Keratinocyte (primary cell): ENCODE data around the gene SPOCD1. TPM values are rescaled to one million over a fixed set of nuclear protein-coding genes. Genes with fewer than 3 reads are reported as not detected.

Source experiments
- DNase-seq: peaks from one replicate; pipeline ENCODE4 v3.0.0-alpha.2; 2011; ENCODE audit warnings: low read depth, missing footprints, low spot score
- FAIRE-seq: peaks from 2 replicates; lab custom pipeline; 2011; peaks lifted over from hg19 to GRCh38; lab: Jason Lieb, UNC
- H2AFZ ChIP-seq: 2 replicates; pipeline ENCODE4 v1.6.0; 2012; ENCODE audit warnings: low read length, control low read depth, inconsistent platforms; ENCODE audit not compliant: control insufficient read depth
- H3K27ac ChIP-seq: 2 replicates; pipeline ENCODE4 v1.5.1; 2011; ENCODE audit warnings: low read length; ENCODE audit not compliant: control insufficient read depth, insufficient read depth
- H3K27me3 ChIP-seq: 3 replicates; pipeline ENCODE4 v1.6.0; 2011; ENCODE audit warnings: low read length; ENCODE audit not compliant: control insufficient read depth, insufficient read depth; ENCODE audit errors: extremely low read depth
- H3K36me3 ChIP-seq, 2 experiments: 2 replicates in 1 of 2; 3 replicates in 1 of 2; pipeline ENCODE4 v1.5.1; 2011; ENCODE audit warnings: low read length in 2 of 2, mild to moderate bottlenecking in 1 of 2; ENCODE audit not compliant: control insufficient read depth in 2 of 2, insufficient read depth in 2 of 2; ENCODE audit errors: extremely low read depth in 1 of 2
- H3K4me1 ChIP-seq: 3 replicates; pipeline ENCODE4 v1.5.1; 2011; ENCODE audit warnings: low read length; ENCODE audit not compliant: control insufficient read depth, insufficient read depth; ENCODE audit errors: extremely low read depth
- H3K4me2 ChIP-seq: 3 replicates; pipeline ENCODE4 v1.6.0; 2011; ENCODE audit warnings: low read depth, low read length; ENCODE audit not compliant: control insufficient read depth, insufficient read depth; ENCODE audit errors: extremely low read depth
- H3K4me3 ChIP-seq, 3 experiments: fragments of 200-600 bp in 1 of 3; sonication (generic) in 1 of 3; 2 replicates in 2 of 3; 3 replicates in 1 of 3; pipeline ENCODE4 v1.5.1; 2011 to 2016; ENCODE audit warnings: low read length in 3 of 3, mild to moderate bottlenecking in 3 of 3, control low read depth in 2 of 3, inconsistent platforms in 1 of 3, low read depth in 1 of 3, mixed read lengths in 1 of 3, mixed run types in 1 of 3, moderate library complexity in 1 of 3; ENCODE audit not compliant: control insufficient read depth in 2 of 3, insufficient read depth in 2 of 3; ENCODE audit errors: extremely low read depth in 1 of 3
- H3K79me2 ChIP-seq: 2 replicates; pipeline ENCODE4 v1.6.0; 2012; ENCODE audit warnings: low read length; ENCODE audit not compliant: control insufficient read depth, insufficient read depth
- H3K9ac ChIP-seq: 3 replicates; pipeline ENCODE4 v1.6.0; 2011; ENCODE audit warnings: low read length; ENCODE audit not compliant: control insufficient read depth, insufficient read depth; ENCODE audit errors: extremely low read depth
- H3K9me1 ChIP-seq: 3 replicates; pipeline ENCODE4 v1.6.0; 2011; ENCODE audit warnings: low read length; ENCODE audit not compliant: control insufficient read depth, insufficient read depth; ENCODE audit errors: extremely low read depth
- H3K9me3 ChIP-seq: 2 replicates; pipeline ENCODE4 v1.5.1; 2012; ENCODE audit warnings: low read depth, low read length; ENCODE audit not compliant: control insufficient read depth
- H4K20me1 ChIP-seq: 3 replicates; pipeline ENCODE4 v1.6.0; 2011; ENCODE audit warnings: low read length; ENCODE audit not compliant: control insufficient read depth, insufficient read depth; ENCODE audit errors: extremely low read depth
- EZH2 ChIP-seq: IDR thresholded peaks from one replicate; pipeline ENCODE4 v1.6.1; 2012; ENCODE audit warnings: inconsistent platforms, mild to moderate bottlenecking, low read length, moderate library complexity
- dilution Hi-C: fragments of 300-500 bp; cut with MboI; formaldehyde crosslinking; loops from one replicate; pipeline ENCODE4 v1.7.0; 2020; ENCODE audit warnings: low sequenced_read_pairs; ENCODE audit not compliant: extremely low pct_ligation_motif_present
- polyA plus RNA-seq, 5 experiments: library from polyadenylated mRNA; depleted of rRNA in 3 of 5; stranded (reverse) in 3 of 5; stranded (forward) in 1 of 5; unstranded in 1 of 5; fragments of >200 nt; gene quantifications; 1 replicate in 1 of 5; 2 replicates in 3 of 5; 3 replicates in 1 of 5; pipeline versions ENCODE4 v1.2.1 to v1.2.3, GENCODE V29; 2011 to 2012; ENCODE audit warnings: missing spikeins in 2 of 5, low read depth in 1 of 5, low replicate concordance in 1 of 5
- TF ChIP-seq, protein P1 (sequence below), 3 experiments: IDR thresholded peaks in 1 of 3; conservative IDR thresholded peaks in 1 of 3; optimal IDR thresholded peaks in 1 of 3; 2 replicates in 2 of 3; 3 replicates in 1 of 3; pipeline versions ENCODE3 to v1.5.1; 2011; ENCODE audit warnings: low read length in 3 of 3, mild to moderate bottlenecking in 3 of 3, moderate library complexity in 2 of 3, control low read depth in 1 of 3, inconsistent platforms in 1 of 3; ENCODE audit not compliant: insufficient read depth in 2 of 3; ENCODE audit errors: extremely low read depth in 1 of 3

The SPOCD1 gene
- polyA plus RNA-seq, 1 donor (not counting 4 experiments of a cell fraction or from before 2014, with no cell fraction given): 4.7 TPM

DNA sequence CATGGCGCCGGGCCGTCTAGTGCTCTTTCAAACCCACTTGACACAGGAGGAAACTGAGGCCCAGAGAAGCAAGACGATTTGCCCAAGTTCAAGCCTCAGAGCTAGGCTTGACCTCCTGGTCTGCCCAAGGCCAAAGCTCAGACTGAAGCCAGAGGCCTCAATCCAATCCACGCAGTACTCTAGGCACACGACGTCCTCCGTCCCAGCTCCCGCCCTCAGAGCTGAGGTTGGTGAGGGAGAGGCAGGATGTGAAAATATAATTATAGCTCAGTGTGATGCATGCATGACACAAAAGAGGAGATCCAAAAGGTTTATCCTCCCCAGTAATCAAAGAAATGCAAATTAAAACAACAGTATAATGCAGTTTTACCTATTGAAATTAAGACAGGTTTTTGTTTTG lies 36.1 kb downstream of the SPOCD1 start:
- H3K9ac ChIP-seq: no peak overlapping the region
- dilution Hi-C loops: no loop called here
- H3K36me3 ChIP-seq: no peaks in the 10 kb centered on the region
- no peak overlapping the region for H2AFZ ChIP-seq
- peaks cover 3% of the 10 kb centered on the region for H3K4me1 ChIP-seq
- no peak overlapping the region for H3K4me3 ChIP-seq
- H3K4me2 ChIP-seq: no peak overlapping the region
- no peaks in the 10 kb centered on the region for H3K9me1 ChIP-seq
- TF ChIP-seq, protein P1, sequence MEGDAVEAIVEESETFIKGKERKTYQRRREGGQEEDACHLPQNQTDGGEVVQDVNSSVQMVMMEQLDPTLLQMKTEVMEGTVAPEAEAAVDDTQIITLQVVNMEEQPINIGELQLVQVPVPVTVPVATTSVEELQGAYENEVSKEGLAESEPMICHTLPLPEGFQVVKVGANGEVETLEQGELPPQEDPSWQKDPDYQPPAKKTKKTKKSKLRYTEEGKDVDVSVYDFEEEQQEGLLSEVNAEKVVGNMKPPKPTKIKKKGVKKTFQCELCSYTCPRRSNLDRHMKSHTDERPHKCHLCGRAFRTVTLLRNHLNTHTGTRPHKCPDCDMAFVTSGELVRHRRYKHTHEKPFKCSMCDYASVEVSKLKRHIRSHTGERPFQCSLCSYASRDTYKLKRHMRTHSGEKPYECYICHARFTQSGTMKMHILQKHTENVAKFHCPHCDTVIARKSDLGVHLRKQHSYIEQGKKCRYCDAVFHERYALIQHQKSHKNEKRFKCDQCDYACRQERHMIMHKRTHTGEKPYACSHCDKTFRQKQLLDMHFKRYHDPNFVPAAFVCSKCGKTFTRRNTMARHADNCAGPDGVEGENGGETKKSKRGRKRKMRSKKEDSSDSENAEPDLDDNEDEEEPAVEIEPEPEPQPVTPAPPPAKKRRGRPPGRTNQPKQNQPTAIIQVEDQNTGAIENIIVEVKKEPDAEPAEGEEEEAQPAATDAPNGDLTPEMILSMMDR (optimal IDR thresholded peaks at IDR 0.05 in 1 of 3, IDR thresholded peaks at IDR 0.05 in 1 of 3, conservative IDR thresholded peaks at IDR 0.05 in 1 of 3; ENCODE audit: extremely low read depth in 1 of 3, insufficient read depth in 2 of 3, low read length in 3 of 3): no peak
- TF ChIP-seq EZH2: no peak
- no peaks in the 10 kb centered on the region for H3K9me3 ChIP-seq
- FAIRE-seq (no peak), DNase-seq (no peak)
- H3K79me2 ChIP-seq: no peaks in the 10 kb centered on the region
- no peaks in the 10 kb centered on the region for H3K27me3 ChIP-seq
- no peaks in the 10 kb centered on the region for H4K20me1 ChIP-seq
- H3K27ac ChIP-seq: no peak overlapping the region

DNA sequence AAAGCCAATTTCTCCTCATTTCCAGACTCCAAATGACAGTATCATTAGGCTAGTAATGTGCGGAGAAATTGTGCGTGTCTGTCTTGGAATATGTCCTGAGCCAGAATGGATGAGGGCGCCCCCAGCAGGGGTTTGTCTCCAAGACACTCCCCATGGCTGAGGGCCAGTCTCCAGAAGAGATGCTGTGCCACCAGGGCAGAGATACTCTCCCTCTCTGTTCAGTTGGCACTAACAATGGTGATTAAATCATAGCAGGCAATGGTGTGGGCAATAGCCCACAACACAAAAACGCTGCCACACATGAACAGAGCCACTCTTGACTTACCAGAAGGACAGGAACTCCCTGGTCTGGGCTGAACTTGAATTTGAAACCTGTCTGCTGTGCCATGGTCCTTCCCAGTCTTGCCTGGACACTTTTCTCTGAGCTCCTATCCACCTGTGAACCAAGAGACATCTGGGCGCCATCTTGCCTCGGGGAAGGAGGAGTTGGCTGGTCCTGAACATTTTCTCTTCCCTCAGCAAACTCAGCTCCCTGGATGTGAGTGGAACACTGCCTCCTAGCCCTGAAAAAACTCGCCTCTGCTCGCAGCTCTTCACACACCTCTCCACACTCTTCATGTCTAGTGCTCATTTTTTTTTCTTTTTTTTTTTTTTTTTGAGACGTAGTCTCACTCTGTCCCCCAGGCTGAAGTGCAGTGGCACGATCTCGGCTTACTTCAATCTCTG lies 36.9 kb downstream of the SPOCD1 start:
- peaks cover 1% of the 10 kb centered on the region for H3K27me3 ChIP-seq
- no peak overlapping the region for H3K27ac ChIP-seq
- H3K9ac ChIP-seq: no peak overlapping the region
- H4K20me1 ChIP-seq: no peaks in the 10 kb centered on the region
- no peak for FAIRE-seq
- no peaks in the 10 kb centered on the region for H3K9me1 ChIP-seq
- no peaks in the 10 kb centered on the region for H3K79me2 ChIP-seq
- DNase-seq: no peak
- no peak overlapping the region for H2AFZ ChIP-seq
- peaks cover 3% of the 10 kb centered on the region for H3K4me1 ChIP-seq
- no peaks in the 10 kb centered on the region for H3K9me3 ChIP-seq
- H3K36me3 ChIP-seq: no peaks in the 10 kb centered on the region
- dilution Hi-C loops: no loop called here
- TF ChIP-seq EZH2: no peak
- TF ChIP-seq, protein P1 (optimal IDR thresholded peaks at IDR 0.05 in 1 of 3, IDR thresholded peaks at IDR 0.05 in 1 of 3, conservative IDR thresholded peaks at IDR 0.05 in 1 of 3; ENCODE audit: extremely low read depth in 1 of 3, insufficient read depth in 2 of 3, low read length in 3 of 3): no peak
- no peak overlapping the region for H3K4me2 ChIP-seq
- H3K4me3 ChIP-seq: no peak overlapping the region
